Spinal cord (tissue), 10 donors: ENCODE results near the gene SYTL5. TPM values are rescaled to one million over a fixed set of nuclear protein-coding genes. Genes with fewer than 3 reads are reported as not detected.
"Not testable (repeated sequence)": the region's sequence is repeated elsewhere in the genome, so short reads cannot be mapped to it uniquely, and the experiment has no call there.

Source experiments
- DNase-seq, 6 donors: peaks; one replicate each; pipeline versions ENCODE4 v3.0.0 to v3.0.0-alpha.2; 2013 to 2015; ENCODE audit warnings: low spot score in 6 of 6, low read depth in 4 of 6
- H3K27ac ChIP-seq: one replicate; pipeline ENCODE4 v1.5.1; 2013; ENCODE audit warnings: low read depth, low read length, control low read depth
- H3K27me3 ChIP-seq: one replicate; pipeline ENCODE4 v1.6.1; 2013; ENCODE audit warnings: low read length; ENCODE audit not compliant: control insufficient read depth, insufficient read depth
- H3K36me3 ChIP-seq: one replicate; pipeline ENCODE4 v1.6.1; 2013; ENCODE audit warnings: low read length; ENCODE audit not compliant: control insufficient read depth, insufficient read depth
- H3K4me1 ChIP-seq: one replicate; pipeline ENCODE4 v1.6.1; 2013; ENCODE audit warnings: low read length; ENCODE audit not compliant: control insufficient read depth, insufficient read depth
- H3K4me3 ChIP-seq: one replicate; pipeline ENCODE4 v1.5.1; 2013; ENCODE audit warnings: low read depth, low read length, control low read depth
- H3K9me3 ChIP-seq: one replicate; pipeline ENCODE4 v1.6.1; 2013; ENCODE audit warnings: low read length; ENCODE audit not compliant: control insufficient read depth, insufficient read depth
- WGBS: methylation state at CpG from one replicate; pipeline ENCODE4 v1.1.5; 2013; ENCODE audit warnings: missing lambda C conversion rate; ENCODE audit not compliant: insufficient coverage; 5-methylcytosine and 5-hydroxymethylcytosine counted together
- polyA plus RNA-seq, 2 donors: library from polyadenylated mRNA; unstranded; fragments of 120-200 nt; gene quantifications; one replicate each; pipeline ENCODE4 v1.2.1, GENCODE V29; 2013; ENCODE audit not compliant: insufficient read length in 2 of 2
- total RNA-seq, 2 donors: library from RNA; depleted of rRNA in 1 of 2; stranded (reverse); fragments of 120-200 nt in 1 of 2; fragments of >200 nt in 1 of 2; gene quantifications; one replicate each; pipeline versions ENCODE4 v1.2.3 to v1.2.4, GENCODE V29; 2013 to 2014
- donor health status: healthy.

SYTL5 gene
- total and polyA plus RNA-seq, 4 donors: 4.7 to 12.8 (median 8.4) TPM

DNA sequence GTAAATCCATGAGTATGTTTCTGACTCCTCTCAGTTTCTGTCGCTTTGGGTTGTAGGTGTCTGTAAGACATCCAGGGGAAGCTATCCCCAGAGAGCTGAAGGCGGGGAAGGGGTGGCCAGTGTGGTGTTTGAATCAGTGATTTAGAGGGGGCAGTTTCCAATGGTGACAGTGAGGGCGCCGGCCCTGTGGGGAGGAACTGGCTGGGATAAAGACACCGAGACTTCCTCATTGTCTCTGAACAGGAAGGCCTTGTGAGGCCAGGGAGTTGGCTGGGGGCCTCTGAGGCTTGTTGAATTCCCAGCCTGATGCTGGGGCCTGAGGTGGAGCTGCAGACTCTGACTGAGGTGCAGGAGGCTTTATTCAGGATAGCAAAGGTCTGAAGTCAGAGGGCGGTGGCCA lies 15.1 kb upstream of the SYTL5 start:
- DNase-seq, H3K27me3 ChIP-seq, H3K9me3 ChIP-seq, H3K4me3 ChIP-seq, H3K4me1 ChIP-seq, H3K36me3 ChIP-seq, H3K27ac ChIP-seq: not testable (repeated sequence)
- WGBS: 52% methylated on average over 6 of the region's 6 CpGs

DNA sequence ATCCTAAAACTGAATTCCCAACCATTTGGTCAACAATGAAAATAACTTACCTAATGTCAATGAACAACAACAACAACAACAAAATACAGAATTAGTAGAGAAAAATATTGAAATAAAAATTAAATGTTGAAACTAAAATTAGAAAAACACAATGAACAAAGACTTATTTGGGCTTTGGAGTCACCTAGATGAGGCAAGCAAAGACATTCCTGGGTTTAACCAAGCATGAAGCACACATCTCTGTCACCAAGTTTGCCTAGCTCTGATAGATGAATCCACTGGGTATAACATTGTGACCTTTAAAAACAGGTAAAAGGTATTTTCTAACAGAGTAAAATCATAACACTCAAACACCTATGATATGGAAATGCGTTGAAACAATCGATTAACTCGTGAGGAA lies 13.2 kb upstream of the SYTL5 start:
- Histone ChIP-seq H3K27ac (no peak overlapping the region), H3K9me3 (no peaks in the 10 kb centered on the region), H3K4me1 (no peaks in the 10 kb centered on the region), H3K36me3 (no peaks in the 10 kb centered on the region), H3K27me3 (peaks cover 4% of the 10 kb centered on the region), H3K4me3 (no peak overlapping the region)
- WGBS: no CpG with 5 or more reads among the region's 3 CpGs
- no peak for DNase-seq

DNA sequence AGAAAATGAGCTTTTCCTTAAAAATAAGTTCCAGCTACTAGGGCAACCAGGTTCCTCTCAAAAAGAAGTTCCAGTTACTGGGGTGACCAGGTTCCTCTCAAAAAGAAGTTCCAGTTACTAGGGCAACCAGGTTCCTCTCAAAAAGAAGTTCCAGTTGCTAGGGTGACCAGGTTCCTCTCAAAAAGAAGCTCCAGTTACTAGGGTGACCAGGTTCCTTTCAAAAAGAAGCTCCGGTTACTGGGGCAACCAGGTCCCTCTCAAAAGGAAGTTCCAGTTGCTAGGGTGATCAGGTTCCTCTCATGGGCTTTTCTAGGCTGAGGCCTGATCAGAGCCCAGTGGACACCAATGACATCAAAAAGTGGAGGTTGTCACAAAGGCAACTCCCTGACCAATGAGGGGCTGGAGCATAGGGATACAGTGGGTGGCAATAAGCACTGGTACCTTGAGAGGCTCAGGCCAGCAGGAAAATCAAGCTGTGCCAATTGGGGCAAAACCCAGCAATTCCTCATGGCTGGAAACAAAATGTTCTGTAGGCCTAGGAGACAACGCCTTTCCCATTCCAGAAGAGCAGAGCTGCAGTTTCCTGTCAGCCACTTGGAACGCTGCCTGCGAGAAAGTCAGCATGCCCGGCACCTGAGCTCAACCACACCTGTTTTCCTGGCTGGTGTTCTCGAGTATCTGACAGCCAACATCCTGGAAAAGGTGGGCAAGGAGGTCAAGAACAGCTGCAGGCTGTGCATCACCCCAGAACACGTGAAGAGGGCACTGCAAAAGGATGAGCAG lies 12.3 kb upstream of the SYTL5 start:
- no peak overlapping the region for H3K4me3 ChIP-seq
- H3K36me3 ChIP-seq: no peaks in the 10 kb centered on the region
- no peaks in the 10 kb centered on the region for H3K9me3 ChIP-seq
- 65% methylated on average over 7 of the region's 7 CpGs for WGBS
- H3K27ac ChIP-seq: no peak overlapping the region
- no peaks in the 10 kb centered on the region for H3K4me1 ChIP-seq
- peaks cover 4% of the 10 kb centered on the region for H3K27me3 ChIP-seq
- peak in 2 of 6 donors; percentile 3 to 22 for DNase-seq

DNA sequence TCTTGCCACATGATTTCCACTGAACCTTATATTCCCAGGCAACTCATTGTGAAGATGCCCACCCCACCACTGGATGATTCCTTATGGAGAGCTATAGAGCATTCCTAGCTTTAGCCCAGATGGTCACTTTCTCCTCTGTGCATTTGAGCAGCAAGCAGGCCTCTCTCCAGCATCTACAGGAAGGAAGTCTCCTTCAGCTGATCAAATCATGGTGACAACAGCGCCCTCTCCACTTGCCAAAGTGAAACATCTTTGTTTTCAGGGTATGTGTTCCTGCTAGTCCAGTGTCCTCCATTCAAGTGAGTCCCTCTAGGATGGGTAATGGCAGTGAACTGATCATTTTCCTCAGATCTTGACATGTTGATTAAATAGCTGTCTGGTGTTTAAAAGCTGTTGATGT lies 10.9 kb upstream of the SYTL5 start:
- Histone ChIP-seq H3K27ac (no peak overlapping the region), H3K36me3 (no peaks in the 10 kb centered on the region), H3K4me1 (no peaks in the 10 kb centered on the region), H3K9me3 (no peaks in the 10 kb centered on the region), H3K27me3 (peaks cover 4% of the 10 kb centered on the region), H3K4me3 (no peak overlapping the region)
- DNase-seq: no peak
- WGBS: no CpG with 5 or more reads among the region's 1 CpG

DNA sequence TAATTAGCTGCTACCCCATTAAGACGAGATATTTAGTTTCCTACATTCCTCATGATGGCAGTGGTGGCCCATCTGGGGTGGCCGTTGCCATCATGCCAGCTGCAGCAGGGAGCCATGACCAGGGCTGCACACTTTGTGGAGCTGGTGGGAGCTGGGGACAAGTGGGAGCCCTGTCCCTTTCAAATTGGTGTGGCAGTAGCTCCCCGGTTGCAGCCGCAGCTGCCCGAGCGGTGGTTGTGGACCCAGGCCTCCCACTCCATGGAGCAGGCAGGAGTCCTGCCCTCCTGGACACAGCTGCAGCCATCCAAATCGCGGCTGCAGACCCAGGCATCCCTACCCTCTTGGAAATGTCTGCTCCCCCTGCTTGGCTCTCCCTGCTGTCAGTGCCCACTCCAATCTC lies 9.3 kb upstream of the SYTL5 start:
- DNase-seq: no peak
- H3K4me1 ChIP-seq: no peaks in the 10 kb centered on the region
- no peak overlapping the region for H3K4me3 ChIP-seq
- no peaks in the 10 kb centered on the region for H3K9me3 ChIP-seq
- H3K36me3 ChIP-seq: no peaks in the 10 kb centered on the region
- H3K27ac ChIP-seq: no peak overlapping the region
- H3K27me3 ChIP-seq: no peaks in the 10 kb centered on the region
- WGBS: 86% methylated on average over 7 of the region's 8 CpGs

DNA sequence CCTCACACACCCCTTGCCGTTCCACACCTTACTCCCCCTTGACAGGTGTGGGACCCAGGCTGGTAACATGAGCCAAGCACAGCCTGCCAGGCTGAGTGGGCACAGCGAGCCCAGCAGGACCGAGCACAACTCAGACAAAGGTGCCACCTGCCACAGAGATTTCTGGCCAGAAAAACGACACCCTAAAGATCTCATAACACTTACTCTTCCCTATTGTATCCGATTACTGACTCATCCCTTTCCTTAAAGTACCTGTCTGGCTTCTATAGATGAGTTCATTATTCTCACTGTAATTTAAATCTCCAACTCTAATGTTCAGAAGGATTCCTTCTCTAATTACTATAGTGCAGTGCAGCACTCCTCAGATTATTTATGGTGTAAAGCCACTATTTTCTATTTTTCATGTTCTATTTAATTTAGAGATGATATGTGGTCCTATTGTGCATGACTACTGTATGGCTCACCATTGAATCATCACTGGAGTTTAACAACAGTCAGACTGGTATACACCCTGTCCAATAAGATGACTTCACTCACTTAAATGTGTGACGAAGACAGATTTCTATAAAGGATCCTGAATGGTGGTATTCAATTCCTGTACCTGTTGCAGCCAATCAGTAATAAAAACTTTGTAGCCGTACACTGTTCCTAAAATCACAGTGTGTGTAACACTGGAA lies 7.6 kb upstream of the SYTL5 start:
- H3K36me3 ChIP-seq: no peaks in the 10 kb centered on the region
- H3K27me3 ChIP-seq: no peaks in the 10 kb centered on the region
- WGBS: 58% methylated on average over 4 of the region's 7 CpGs
- no peak for DNase-seq
- no peaks in the 10 kb centered on the region for H3K9me3 ChIP-seq
- no peak overlapping the region for H3K27ac ChIP-seq
- no peaks in the 10 kb centered on the region for H3K4me1 ChIP-seq
- no peak overlapping the region for H3K4me3 ChIP-seq

DNA sequence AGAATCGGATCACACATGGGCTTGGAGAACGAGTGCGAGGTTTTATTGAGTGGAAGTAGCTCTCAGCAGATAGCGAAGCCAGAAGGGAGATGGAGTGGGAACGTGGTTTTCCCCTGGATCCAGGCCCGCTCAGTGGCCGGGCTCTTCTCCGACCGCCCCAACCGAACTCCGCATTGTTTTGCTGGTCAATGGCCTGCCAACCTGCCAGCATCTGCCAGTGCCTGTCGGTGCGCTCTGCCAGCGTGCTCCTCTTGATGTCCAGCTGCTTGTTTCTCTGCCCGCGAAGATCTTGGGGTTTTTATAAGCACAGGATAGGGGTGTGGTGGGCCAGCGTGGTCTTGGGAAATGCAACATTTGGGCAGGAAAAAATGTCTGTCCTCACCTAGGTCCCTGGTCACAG lies 5.6 kb upstream of the SYTL5 start:
- Histone ChIP-seq H3K4me1 (no peaks in the 10 kb centered on the region), H3K27ac (no peak overlapping the region), H3K4me3 (no peak overlapping the region), H3K27me3 (no peaks in the 10 kb centered on the region), H3K9me3 (peaks cover 3% of the 10 kb centered on the region), H3K36me3 (no peaks in the 10 kb centered on the region)
- WGBS: 86% methylated on average over 16 of the region's 17 CpGs
- no peak for DNase-seq

DNA sequence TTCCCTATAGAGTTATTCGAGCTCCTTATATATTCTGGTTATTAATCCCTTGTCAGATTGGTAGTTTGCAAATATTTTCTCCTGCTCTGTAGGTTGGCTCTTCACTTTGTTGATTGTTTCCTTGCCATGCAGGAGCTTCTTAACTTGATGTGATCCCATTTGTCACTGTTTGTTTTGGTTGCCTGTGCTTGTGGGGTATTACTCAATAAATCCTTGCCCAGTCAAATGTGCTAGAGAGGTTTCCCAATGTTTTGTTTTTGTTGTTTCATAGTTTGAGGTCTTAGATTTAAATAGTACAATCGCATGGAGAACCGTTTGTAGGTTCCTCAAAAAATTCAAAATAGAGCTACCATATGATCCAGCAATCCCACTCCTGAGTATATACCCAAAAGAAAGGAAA lies 2.3 kb upstream of the SYTL5 start:
- H3K4me3 ChIP-seq: no peak overlapping the region
- DNase-seq: no peak
- no peaks in the 10 kb centered on the region for H3K27me3 ChIP-seq
- no peaks in the 10 kb centered on the region for H3K36me3 ChIP-seq
- no CpG with 5 or more reads among the region's 3 CpGs for WGBS
- H3K27ac ChIP-seq: no peak overlapping the region
- peaks cover 3% of the 10 kb centered on the region for H3K9me3 ChIP-seq
- H3K4me1 ChIP-seq: no peaks in the 10 kb centered on the region

DNA sequence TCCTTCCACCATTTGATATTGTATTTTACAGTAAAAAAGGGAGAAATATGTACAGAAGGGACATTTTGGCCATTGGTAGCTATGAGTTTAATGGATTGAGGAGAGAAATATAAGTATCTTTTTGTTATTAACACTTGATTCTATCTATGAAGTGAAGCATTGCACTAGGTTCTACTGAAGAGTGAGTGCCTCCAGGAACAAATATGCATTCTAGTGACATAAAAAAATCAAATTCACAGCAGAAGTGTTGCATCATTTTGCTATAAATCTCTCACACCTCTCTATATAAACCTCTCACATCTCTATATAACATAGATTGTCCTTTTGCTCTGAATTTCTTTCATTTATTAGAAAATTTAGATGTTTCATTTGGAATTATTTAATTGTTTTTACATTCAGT lies 425 bp downstream of the SYTL5 start:
- no peaks in the 10 kb centered on the region for H3K4me1 ChIP-seq
- no peak overlapping the region for H3K27ac ChIP-seq
- H3K27me3 ChIP-seq: no peaks in the 10 kb centered on the region
- H3K9me3 ChIP-seq: peaks cover 3% of the 10 kb centered on the region
- DNase-seq: no peak
- H3K36me3 ChIP-seq: no peaks in the 10 kb centered on the region
- H3K4me3 ChIP-seq: no peak overlapping the region

DNA sequence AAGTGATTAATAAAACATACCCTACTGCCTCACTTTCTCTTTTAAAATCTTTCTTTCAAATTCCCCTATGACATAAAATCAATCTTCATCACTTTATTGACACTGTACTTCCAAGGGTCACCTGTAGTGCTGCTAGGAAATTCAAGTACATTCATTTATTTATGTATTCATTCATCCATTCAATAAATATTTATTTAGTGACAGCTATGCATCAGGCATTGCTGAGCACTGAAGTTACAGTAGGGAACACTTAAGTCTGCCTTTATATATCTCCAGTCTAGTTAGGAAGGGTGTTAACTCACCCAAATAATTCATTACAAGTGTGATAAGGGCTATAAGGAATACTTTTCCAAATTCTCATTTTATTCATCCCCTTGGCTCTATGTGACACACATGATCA lies 2.3 kb downstream of the SYTL5 start:
- H3K9me3 ChIP-seq: peaks cover 3% of the 10 kb centered on the region
- no peak for DNase-seq
- no peaks in the 10 kb centered on the region for H3K36me3 ChIP-seq
- no peak overlapping the region for H3K4me3 ChIP-seq
- no peak overlapping the region for H3K27ac ChIP-seq
- no peaks in the 10 kb centered on the region for H3K27me3 ChIP-seq
- H3K4me1 ChIP-seq: no peaks in the 10 kb centered on the region
